Mesothelial cell of epicardium (in vitro differentiated cells): ENCODE measurements around the gene EYA3. TPM values are rescaled to one million over a fixed set of nuclear protein-coding genes. Genes with fewer than 3 reads are reported as not detected.

Experiments
- DNase-seq, 2 experiments: peaks; one replicate each; pipeline ENCODE4 v3.0.0; 2021; ENCODE audit warnings: low spot score in 2 of 2; ENCODE audit not compliant: unreplicated experiment in 2 of 2
- H3K27ac Mint-ChIP-seq: 2 replicates; pipeline ENCODE4 v1.8.0; 2021; ENCODE audit warnings: mixed read lengths
- H3K27me3 Mint-ChIP-seq: 2 replicates; pipeline ENCODE4 v1.8.0; 2021; ENCODE audit warnings: low read depth, mixed read lengths
- H3K36me3 Mint-ChIP-seq: 2 replicates; pipeline ENCODE4 v1.8.0; 2021; ENCODE audit warnings: mixed read lengths
- H3K4me1 Mint-ChIP-seq: 2 replicates; pipeline ENCODE4 v1.8.0; 2021; ENCODE audit warnings: mixed read lengths
- H3K4me3 Mint-ChIP-seq: 2 replicates; pipeline ENCODE4 v1.8.0; 2021; ENCODE audit warnings: mild to moderate bottlenecking, moderate library complexity, mixed read lengths
- H3K9me3 Mint-ChIP-seq: 2 replicates; pipeline ENCODE4 v1.8.0; 2021; ENCODE audit warnings: mixed read lengths
- CTCF ChIP-seq: fragments of 200-600 bp; sonication (generic); IDR thresholded peaks from one replicate; pipeline ENCODE4 v1.5.0; 2021; ENCODE audit warnings: antibody characterized with exemption; ENCODE audit not compliant: unreplicated experiment
- total RNA-seq: library from RNA; stranded (reverse); gene quantifications from 3 replicates; pipeline ENCODE4 v1.2.1, GENCODE V29; 2021

The EYA3 gene
- total RNA-seq, 1 donor from 2014 or later: 29.3 TPM

- H3K27me3 Mint-ChIP-seq: no peaks in the 10 kb centered on the region
- no peak for DNase-seq
- H3K9me3 Mint-ChIP-seq: no peaks in the 10 kb centered on the region
- H3K4me3 Mint-ChIP-seq: no peak overlapping the region
- no peak for TF ChIP-seq CTCF
- no peak overlapping the region for H3K27ac Mint-ChIP-seq
- peaks cover 28% of the 10 kb centered on the region for H3K4me1 Mint-ChIP-seq
- H3K36me3 Mint-ChIP-seq: peaks cover 14% of the 10 kb centered on the region
Measured at GRCh38 chr1:28056129-28056925, 32.1 kb downstream of the EYA3 start.

GRCh38 chr1:28050776-28051175, 37.6 kb downstream of the EYA3 start:
- H3K9me3 Mint-ChIP-seq: no peaks in the 10 kb centered on the region
- H3K4me3 Mint-ChIP-seq: no peak overlapping the region
- H3K27me3 Mint-ChIP-seq: no peaks in the 10 kb centered on the region
- DNase-seq: no peak
- no peak overlapping the region for H3K27ac Mint-ChIP-seq
- no peak for TF ChIP-seq CTCF
- peaks cover 18% of the 10 kb centered on the region for H3K36me3 Mint-ChIP-seq
- peaks cover under 1% of the 10 kb centered on the region for H3K4me1 Mint-ChIP-seq

GRCh38 chr1:28046716-28047115, 41.7 kb downstream of the EYA3 start:
- H3K9me3 Mint-ChIP-seq: no peaks in the 10 kb centered on the region
- no peaks in the 10 kb centered on the region for H3K27me3 Mint-ChIP-seq
- DNase-seq: no peak
- TF ChIP-seq CTCF: no peak
- H3K27ac Mint-ChIP-seq: no peak overlapping the region
- no peak overlapping the region for H3K4me3 Mint-ChIP-seq
- H3K36me3 Mint-ChIP-seq: peaks cover 20% of the 10 kb centered on the region
- H3K4me1 Mint-ChIP-seq: no peaks in the 10 kb centered on the region

GRCh38 chr1:28045777-28046176, 42.6 kb downstream of the EYA3 start:
- Mint-ChIP-seq H3K4me1 (no peaks in the 10 kb centered on the region), H3K27ac (no peak overlapping the region), H3K27me3 (no peaks in the 10 kb centered on the region), H3K4me3 (no peak overlapping the region), H3K36me3 (peaks cover 22% of the 10 kb centered on the region), H3K9me3 (no peaks in the 10 kb centered on the region)
- no peak for DNase-seq
- TF ChIP-seq CTCF: no peak

GRCh38 chr1:28044399-28044798, 44.0 kb downstream of the EYA3 start:
- no peak for TF ChIP-seq CTCF
- peaks cover 31% of the 10 kb centered on the region for H3K36me3 Mint-ChIP-seq
- no peaks in the 10 kb centered on the region for H3K9me3 Mint-ChIP-seq
- H3K27me3 Mint-ChIP-seq: no peaks in the 10 kb centered on the region
- no peak overlapping the region for H3K27ac Mint-ChIP-seq
- no peaks in the 10 kb centered on the region for H3K4me1 Mint-ChIP-seq
- no peak overlapping the region for H3K4me3 Mint-ChIP-seq
- no peak for DNase-seq
